Natural killer cell (primary cell): ENCODE results near the gene KLHL2. TPM values are rescaled to one million over a fixed set of nuclear protein-coding genes. Genes with fewer than 3 reads are reported as not detected.

Experiments used
- ATAC-seq, 3 donors: fragments of 150-1000 bp in 2 of 3; fragments of 200-7000 bp in 1 of 3; cut with Tn5 transposase; 1 replicate in 1 of 3; 2 replicates in 2 of 3; pipeline ENCODE4 v1.10.0; 2021; ENCODE audit warnings: mild to moderate bottlenecking in 2 of 3, moderate library complexity in 2 of 3
- DNase-seq, 2 donors: peaks; one replicate each; pipeline versions ENCODE4 v3.0.0 to v3.0.0-alpha.2; 2013 to 2021; ENCODE audit warnings: mixed read lengths in 1 of 2
- H3K27ac ChIP-seq: one replicate; pipeline ENCODE4 v1.5.1; 2013; ENCODE audit warnings: mild to moderate bottlenecking, low read length
- H3K27me3 ChIP-seq: one replicate; pipeline ENCODE4 v1.6.1; 2013; ENCODE audit warnings: low read length; ENCODE audit not compliant: control insufficient read depth, insufficient read depth
- H3K36me3 ChIP-seq: one replicate; pipeline ENCODE4 v1.6.1; 2013; ENCODE audit warnings: low read length; ENCODE audit not compliant: control insufficient read depth, insufficient read depth
- H3K4me1 ChIP-seq: one replicate; pipeline ENCODE4 v1.6.1; 2013; ENCODE audit warnings: low read length; ENCODE audit not compliant: control insufficient read depth, insufficient read depth
- H3K4me3 ChIP-seq: one replicate; pipeline ENCODE4 v1.5.1; 2013; ENCODE audit warnings: low read length
- H3K9me3 ChIP-seq: one replicate; pipeline ENCODE4 v1.6.1; 2013; ENCODE audit warnings: low read length; ENCODE audit not compliant: control insufficient read depth, insufficient read depth
- H3K27ac Mint-ChIP-seq, 2 donors: one replicate each; pipeline ENCODE4 v1.8.0; 2022; ENCODE audit warnings: mild to moderate bottlenecking in 2 of 2, mixed read lengths in 2 of 2, moderate library complexity in 1 of 2
- H3K27me3 Mint-ChIP-seq, 2 donors: one replicate each; pipeline ENCODE4 v1.8.0; 2022; ENCODE audit warnings: low read depth in 2 of 2, mixed read lengths in 2 of 2
- H3K36me3 Mint-ChIP-seq: one replicate; pipeline ENCODE4 v1.8.0; 2022; ENCODE audit warnings: mixed read lengths
- H3K4me1 Mint-ChIP-seq, 2 donors: one replicate each; pipeline ENCODE4 v1.8.0; 2022; ENCODE audit warnings: mixed read lengths in 2 of 2
- H3K4me3 Mint-ChIP-seq: one replicate; pipeline ENCODE4 v1.8.0; 2022; ENCODE audit warnings: mild to moderate bottlenecking, moderate library complexity, mixed read lengths
- H3K9me3 Mint-ChIP-seq, 2 donors: one replicate each; pipeline ENCODE4 v1.8.0; 2022; ENCODE audit warnings: mixed read lengths in 2 of 2
- CTCF ChIP-seq: fragments of 200-600 bp; IDR thresholded peaks from one replicate; pipeline ENCODE4 v1.8.0; 2022; ENCODE audit warnings: antibody characterized with exemption
- WGBS: methylation state at CpG from one replicate; pipeline ENCODE4 v1.1.7; 2013; ENCODE audit warnings: missing lambda C conversion rate; ENCODE audit not compliant: insufficient coverage; 5-methylcytosine and 5-hydroxymethylcytosine counted together
- intact Hi-C: fragments of 100-400 bp; cut with micrococcal nuclease; formaldehyde crosslinking; loops from one replicate; pipeline ENCODE4 v1.14.2; 2022
- total RNA-seq, 4 donors: library from RNA; stranded (reverse); fragments of 120-200 nt in 1 of 4; gene quantifications; one replicate each; pipeline versions ENCODE4 v1.2.3 to v1.2.4, GENCODE V29; 2013 to 2022

The KLHL2 gene
- total RNA-seq, 3 donors from 2014 or later (not counting 1 experiment from before 2014, with no cell fraction given), result 24.2 to 29.2 (median 25.2) TPM

GRCh38 chr4:165319509-165319908 lies 112.1 kb downstream of the KLHL2 start:
- TF ChIP-seq CTCF, result no peak
- H3K36me3 ChIP-seq, result peaks cover 7% of the 10 kb centered on the region
- intact Hi-C loops, result no loop called here
- no peak for ATAC-seq
- no peak overlapping the region for H3K4me3 ChIP-seq
- H3K9me3 Mint-ChIP-seq, result no peaks in the 10 kb centered on the region
- no peak overlapping the region for H3K27ac Mint-ChIP-seq
- DNase-seq, result no peak
- H3K9me3 ChIP-seq, result no peaks in the 10 kb centered on the region
- no peak overlapping the region for H3K4me3 Mint-ChIP-seq
- peaks cover 1% of the 10 kb centered on the region for H3K36me3 Mint-ChIP-seq
- no peaks in the 10 kb centered on the region for H3K4me1 Mint-ChIP-seq
- no peak overlapping the region for H3K27ac ChIP-seq
- no peaks in the 10 kb centered on the region for H3K27me3 Mint-ChIP-seq
- no peaks in the 10 kb centered on the region for H3K27me3 ChIP-seq
- 84% methylated on average over 5 of the region's 5 CpGs for WGBS
- H3K4me1 ChIP-seq, result no peaks in the 10 kb centered on the region

GRCh38 chr4:165324236-165324917 lies 117.0 kb downstream of the KLHL2 start:
- Histone ChIP-seq H3K4me1 (peaks cover 12% of the 10 kb centered on the region), H3K9me3 (no peaks in the 10 kb centered on the region), H3K36me3 (no peaks in the 10 kb centered on the region), H3K27ac (no peak overlapping the region), H3K27me3 (no peaks in the 10 kb centered on the region), H3K4me3 (no peak overlapping the region)
- ATAC-seq (no peak), DNase-seq (no peak)
- H3K4me1 Mint-ChIP-seq, result peaks cover 0 to 12% of the 10 kb centered on the region in 2 donors
- H3K27ac Mint-ChIP-seq, result no peak overlapping the region
- 95% methylated on average over 7 of the region's 7 CpGs for WGBS
- intact Hi-C loops, result no loop called here
- H3K9me3 Mint-ChIP-seq, result no peaks in the 10 kb centered on the region
- no peak for TF ChIP-seq CTCF
- no peaks in the 10 kb centered on the region for H3K27me3 Mint-ChIP-seq
- no peaks in the 10 kb centered on the region for H3K36me3 Mint-ChIP-seq
- no peak overlapping the region for H3K4me3 Mint-ChIP-seq

GRCh38 chr4:165324918-165325304 lies 117.5 kb downstream of the KLHL2 start:
- Histone ChIP-seq H3K27me3 (no peaks in the 10 kb centered on the region), H3K4me1 (peaks cover 12% of the 10 kb centered on the region), H3K4me3 (no peak overlapping the region), H3K36me3 (no peaks in the 10 kb centered on the region), H3K27ac (no peak overlapping the region), H3K9me3 (no peaks in the 10 kb centered on the region)
- no peaks in the 10 kb centered on the region for H3K9me3 Mint-ChIP-seq
- ATAC-seq, result no peak
- intact Hi-C loops, result loop anchor here (5.0 kb wide), 1 partner anchor 118 kb away; the partner anchor contains the start of gene KLHL2
- WGBS, result 95% methylated on average over 2 of the region's 3 CpGs
- no peak for DNase-seq
- no peak overlapping the region for H3K4me3 Mint-ChIP-seq
- no peak for TF ChIP-seq CTCF
- H3K4me1 Mint-ChIP-seq, result peaks cover 0 to 12% of the 10 kb centered on the region in 2 donors
- no peaks in the 10 kb centered on the region for H3K27me3 Mint-ChIP-seq
- H3K36me3 Mint-ChIP-seq, result no peaks in the 10 kb centered on the region
- no peak overlapping the region for H3K27ac Mint-ChIP-seq
